Activated CD4-positive, alpha-beta T cell treated with anti-CD3 and anti-CD28 coated beads, Interleukin-2, amount 50 U/mL, for 1 hour (primary cell): ENCODE data around the gene FAM107B.

Experiments used
- DNase-seq: peaks from one replicate; pipeline ENCODE4 v3.0.0-alpha.2; 2020

FAM107B gene

GRCh38 chr10:14571866-14572507 lies 202.7 kb downstream of the FAM107B start:
- peak; percentile 60 for DNase-seq

GRCh38 chr10:14570800-14571199 lies 203.9 kb downstream of the FAM107B start:
- DNase-seq: no peak

GRCh38 chr10:14569274-14570060 lies 205.2 kb downstream of the FAM107B start:
- DNase-seq: no peak

GRCh38 chr10:14567421-14567820 lies 207.3 kb downstream of the FAM107B start:
- no peak for DNase-seq

- DNase-seq: no peak
Observed at GRCh38 chr10:14566498-14566897, 208.2 kb downstream of the FAM107B start.

GRCh38 chr10:14565199-14565598 lies 209.5 kb downstream of the FAM107B start:
- no peak for DNase-seq

GRCh38 chr10:14564268-14564744 lies 210.4 kb downstream of the FAM107B start:
- DNase-seq: no peak

GRCh38 chr10:14563359-14563940 lies 211.2 kb downstream of the FAM107B start:
- no peak for DNase-seq

- DNase-seq: no peak
Observed at GRCh38 chr10:14563076-14563336, 211.7 kb downstream of the FAM107B start.

- no peak for DNase-seq
Observed at GRCh38 chr10:14562218-14563075, 212.2 kb downstream of the FAM107B start.

GRCh38 chr10:14560791-14561765 lies 213.6 kb downstream of the FAM107B start:
- no peak for DNase-seq

- DNase-seq: peak; percentile 55
Observed at GRCh38 chr10:14560274-14560673, 214.4 kb downstream of the FAM107B start.

- DNase-seq: no peak
Observed at GRCh38 chr10:14558025-14558424, 216.7 kb downstream of the FAM107B start.

GRCh38 chr10:14557567-14557966 lies 217.1 kb downstream of the FAM107B start:
- DNase-seq: no peak

- no peak for DNase-seq
Observed at GRCh38 chr10:14556285-14556956, 218.3 kb downstream of the FAM107B start.

GRCh38 chr10:14555807-14556206 lies 218.9 kb downstream of the FAM107B start:
- DNase-seq: no peak

- DNase-seq: no peak
Observed at GRCh38 chr10:14554491-14555205, 220.0 kb downstream of the FAM107B start.

- DNase-seq: no peak
Observed at GRCh38 chr10:14554091-14554490, 220.6 kb downstream of the FAM107B start.

- no peak for DNase-seq
Observed at GRCh38 chr10:14553448-14553847, 221.2 kb downstream of the FAM107B start.

GRCh38 chr10:14552015-14552414 lies 222.7 kb downstream of the FAM107B start:
- no peak for DNase-seq
